SIG-M5 (cell line): ENCODE data around the gene MAU2.
"Not testable (repeated sequence)": the region's sequence is repeated elsewhere in the genome, so short reads cannot be mapped to it uniquely, and the experiment has no call there.

Experiments used
- DNase-seq: peaks from one replicate; lab custom pipeline; 2025; lab: John Stamatoyannopoulos, UW

Gene MAU2

GRCh38 chr19:19347401-19348110, 26.9 kb downstream of the MAU2 start:
- no peak for DNase-seq

GRCh38 chr19:19348266-19348665, 27.6 kb downstream of the MAU2 start:
- no peak for DNase-seq

- no peak for DNase-seq
Observed at GRCh38 chr19:19349365-19349764, 28.7 kb downstream of the MAU2 start.

GRCh38 chr19:19350756-19351155, 30.1 kb downstream of the MAU2 start:
- DNase-seq, result not testable (repeated sequence)

GRCh38 chr19:19352823-19353222, 32.2 kb downstream of the MAU2 start:
- DNase-seq, result no peak

- no peak for DNase-seq
Observed at GRCh38 chr19:19354007-19354406, 33.4 kb downstream of the MAU2 start.

- DNase-seq, result no peak
Observed at GRCh38 chr19:19354932-19355331, 34.3 kb downstream of the MAU2 start.

GRCh38 chr19:19355606-19356139, 35.0 kb downstream of the MAU2 start:
- no peak for DNase-seq

- DNase-seq, result no peak
Observed at GRCh38 chr19:19356500-19356899, 35.9 kb downstream of the MAU2 start.

GRCh38 chr19:19356901-19357566, 36.4 kb downstream of the MAU2 start:
- DNase-seq, result no peak

GRCh38 chr19:19361075-19361594, 40.5 kb downstream of the MAU2 start:
- DNase-seq, result no peak

- no peak for DNase-seq
Observed at GRCh38 chr19:19362075-19362474, 41.4 kb downstream of the MAU2 start.

- DNase-seq, result no peak
Observed at GRCh38 chr19:19366434-19367396, 46.1 kb downstream of the MAU2 start.

GRCh38 chr19:19368087-19368486, 47.5 kb downstream of the MAU2 start:
- no peak for DNase-seq

GRCh38 chr19:19371059-19371458, 50.4 kb downstream of the MAU2 start:
- no peak for DNase-seq

- DNase-seq, result no peak
Observed at GRCh38 chr19:19372656-19373416, 52.2 kb downstream of the MAU2 start.

- no peak for DNase-seq
Observed at GRCh38 chr19:19379527-19379926, 58.9 kb downstream of the MAU2 start.

GRCh38 chr19:19380316-19380715, 59.7 kb downstream of the MAU2 start:
- DNase-seq, result not testable (repeated sequence)

GRCh38 chr19:19381007-19381926, 60.6 kb downstream of the MAU2 start:
- DNase-seq, result no peak

GRCh38 chr19:19382118-19382517, 61.5 kb downstream of the MAU2 start:
- no peak for DNase-seq
